ENCODE data around the gene RAD51B.
"Not testable (repeated sequence)": the region's sequence is repeated elsewhere in the genome, so short reads cannot be mapped to it uniquely, and the experiment has no call there.

The RAD51B gene

DNA sequence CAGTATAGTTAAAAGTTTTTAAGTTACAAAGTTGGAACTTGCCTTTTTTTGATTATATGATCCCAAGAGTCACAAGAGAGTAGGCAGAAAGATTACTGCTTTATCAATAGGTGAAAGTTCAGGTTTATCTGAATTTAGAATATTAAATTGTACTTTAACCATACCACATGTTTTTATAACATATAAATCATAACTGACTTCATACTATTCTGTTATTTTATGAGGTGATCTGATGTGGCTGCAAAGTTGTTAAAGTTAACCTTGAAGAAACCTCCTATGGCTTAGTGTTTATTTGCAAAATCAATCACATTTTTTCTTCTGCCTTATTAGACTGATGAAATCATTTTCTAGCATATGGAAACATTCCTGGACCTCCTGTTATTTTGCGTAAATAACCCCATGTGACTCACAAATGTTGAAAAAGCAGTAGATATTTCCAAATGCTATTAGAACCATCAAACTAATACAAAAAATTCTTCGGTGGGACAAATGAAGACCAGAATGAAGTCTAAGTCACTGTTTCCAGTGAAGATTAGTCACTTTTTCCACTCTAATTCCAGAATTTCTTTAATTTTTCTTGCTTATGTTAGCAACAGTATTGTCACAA lies 132.1 kb downstream of the RAD51B start:
- no peak for DNase-seq

DNA sequence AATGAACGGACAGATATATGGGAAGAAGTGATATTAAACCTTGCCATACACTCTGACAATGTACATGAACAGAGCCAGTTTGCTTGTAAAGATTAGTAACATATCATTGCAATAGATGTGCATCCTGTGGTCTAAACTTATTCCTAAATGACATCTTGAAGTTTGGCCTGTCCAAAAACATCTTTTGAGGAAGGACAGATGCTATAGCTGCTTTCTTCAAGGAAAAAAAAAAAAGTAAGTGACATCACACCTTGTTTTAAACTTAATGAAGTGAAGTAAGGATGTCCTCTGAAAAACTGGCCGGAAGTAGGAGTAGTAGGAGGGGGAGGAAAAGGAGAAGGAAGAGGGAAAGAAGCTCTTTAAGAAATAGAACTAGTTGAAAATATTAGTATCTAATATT lies 132.8 kb downstream of the RAD51B start:
- no peak for DNase-seq

DNA sequence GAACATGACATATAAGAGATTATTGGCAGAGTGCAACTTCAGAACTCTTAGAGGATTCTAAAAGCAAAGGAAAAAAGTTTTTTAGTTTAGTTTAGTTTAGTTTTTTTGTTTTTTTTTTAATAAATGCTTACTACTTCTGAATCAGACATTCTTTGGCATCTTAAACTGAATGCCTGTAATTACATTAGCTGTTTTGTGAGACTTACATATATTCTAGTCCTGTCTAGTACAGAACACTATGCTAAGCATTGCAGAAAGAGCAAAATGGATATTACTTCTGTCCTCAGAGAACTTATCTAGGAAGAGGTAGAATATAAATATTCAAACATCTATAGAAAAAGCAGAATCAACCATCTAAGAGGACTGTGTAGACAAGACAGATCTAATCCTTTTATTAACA lies 133.2 kb downstream of the RAD51B start:
- no peak for DNase-seq

DNA sequence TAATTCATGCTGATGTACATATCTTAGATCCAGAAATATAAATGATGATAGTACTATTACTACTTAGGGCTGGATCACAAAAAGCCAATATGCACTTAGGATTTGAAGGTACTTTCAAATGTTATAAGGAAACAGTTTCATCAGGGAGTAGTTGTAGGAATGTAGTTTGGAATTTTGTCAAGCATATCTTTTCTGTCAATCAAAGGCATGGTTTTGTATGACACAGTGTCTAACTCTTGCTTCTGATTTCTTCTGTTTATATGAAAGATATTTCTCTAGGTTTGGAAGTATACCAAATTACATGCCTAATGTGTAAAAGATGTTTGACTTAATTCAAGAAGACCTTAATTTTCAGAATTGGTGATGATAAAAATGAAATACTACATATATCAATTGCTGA lies 135.7 kb downstream of the RAD51B start:
- no peak for DNase-seq

DNA sequence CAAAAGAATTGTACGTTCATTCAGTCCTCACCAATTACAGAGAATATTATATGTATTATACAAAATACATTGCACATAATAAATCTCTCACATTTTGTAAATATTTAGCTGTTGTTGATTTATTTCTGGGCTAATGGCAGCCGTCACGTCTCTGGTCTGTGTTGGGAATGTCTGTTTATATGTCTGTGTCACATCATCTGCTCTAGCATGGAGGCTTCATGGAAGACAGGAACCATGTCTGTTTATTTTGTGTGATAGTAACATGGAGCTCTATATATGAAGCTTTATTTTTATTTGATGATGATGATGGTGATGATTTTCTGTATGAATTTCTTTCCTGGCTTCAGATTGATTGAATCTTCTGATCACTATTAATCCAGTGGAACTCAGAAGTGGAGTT lies 138.4 kb downstream of the RAD51B start:
- no peak for DNase-seq

DNA sequence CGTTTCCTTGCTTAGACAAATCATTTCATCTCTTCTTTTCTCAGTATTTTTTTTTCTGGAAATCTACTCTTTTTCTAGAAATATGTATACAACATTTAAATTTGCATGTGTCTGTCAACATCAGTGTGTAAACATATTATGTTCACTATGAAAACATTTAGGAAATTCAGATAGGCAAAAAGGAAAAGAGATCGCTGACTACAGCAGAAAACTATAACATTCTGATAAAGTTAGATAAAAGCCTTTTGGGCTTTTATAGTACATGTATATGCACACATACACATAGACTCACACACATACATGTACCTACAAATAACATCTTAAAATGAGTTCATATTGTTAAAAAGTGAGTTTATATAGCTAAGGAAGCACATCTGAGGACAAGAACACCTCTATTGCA lies 142.1 kb downstream of the RAD51B start:
- DNase-seq: no peak

DNA sequence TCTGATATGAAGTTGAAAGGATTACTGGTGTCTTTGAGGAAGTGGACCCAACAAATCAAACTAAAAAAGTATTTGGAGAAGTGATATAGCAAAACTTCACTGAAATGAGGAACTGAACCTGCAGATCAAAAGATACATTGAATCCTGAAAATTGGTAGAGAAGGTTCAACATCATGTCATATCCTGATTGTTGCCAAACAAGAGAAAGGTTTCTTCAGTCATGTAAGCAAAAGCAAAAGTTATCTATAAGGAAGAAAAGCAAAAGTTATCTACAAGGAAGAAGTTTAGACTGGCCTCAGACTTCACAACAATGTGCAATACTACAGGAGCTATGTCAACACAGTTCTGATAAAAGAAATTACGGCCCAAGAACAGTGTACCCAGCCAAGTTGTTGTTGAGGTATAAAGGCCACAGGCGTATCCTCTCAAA lies 142.7 kb downstream of the RAD51B start:
- DNase-seq: no peak

DNA sequence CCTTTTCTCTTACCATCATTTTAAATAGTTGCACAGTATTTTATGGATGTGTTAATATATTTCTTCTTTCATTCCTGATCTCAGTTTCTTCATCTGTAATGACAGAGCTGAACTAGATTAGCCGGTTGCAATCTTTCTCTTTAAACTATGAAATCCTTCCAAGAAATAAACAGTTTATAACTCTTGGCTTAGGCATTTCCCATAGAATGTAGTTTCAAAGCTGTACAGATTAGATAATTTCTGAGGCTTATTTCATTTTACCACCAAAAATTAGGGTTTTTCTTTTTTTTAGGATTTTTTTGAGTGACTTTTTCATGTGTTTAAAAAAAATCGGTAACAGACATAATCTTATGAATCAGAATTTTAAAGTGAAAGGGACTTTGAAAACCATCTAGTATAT lies 144.0 kb downstream of the RAD51B start:
- no peak for DNase-seq

DNA sequence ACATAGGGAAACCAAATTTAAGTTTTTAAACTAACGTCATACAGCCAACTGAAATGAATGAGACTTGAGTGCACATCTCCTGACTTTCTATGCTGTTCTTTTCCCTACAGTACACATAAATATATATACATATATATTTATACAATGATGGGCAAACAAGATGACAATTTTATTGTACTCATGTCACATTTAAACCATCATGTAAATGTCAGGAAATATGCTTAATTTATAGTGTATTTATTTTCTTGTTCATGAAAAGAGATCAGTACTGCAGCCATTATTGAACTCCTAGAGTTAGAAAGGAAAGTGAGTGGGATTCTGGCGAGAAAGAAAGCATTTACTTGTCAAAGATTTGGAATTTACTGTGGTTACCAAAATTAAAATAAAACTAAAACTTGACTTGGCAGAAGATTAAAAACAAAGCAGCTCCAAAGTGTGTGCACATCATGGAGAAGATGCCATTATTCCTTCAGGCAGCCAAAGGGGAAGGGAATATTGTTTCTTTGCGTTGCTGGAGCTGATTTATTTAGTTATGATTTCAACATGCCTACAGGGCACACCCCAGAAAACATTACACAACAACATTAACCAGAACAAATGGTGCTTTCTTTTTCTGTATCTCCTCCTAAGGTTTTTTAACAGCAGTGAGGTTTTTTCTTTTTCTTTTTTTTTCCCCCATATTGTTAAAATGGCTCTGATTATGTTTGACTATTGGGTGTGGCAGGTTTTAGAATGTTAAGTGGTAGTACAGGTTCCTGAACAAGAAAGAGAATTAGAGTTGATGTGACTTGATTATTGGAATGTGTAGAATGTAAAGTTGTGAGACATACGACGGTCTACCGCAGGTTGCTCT lies 144.6 kb downstream of the RAD51B start:
- no peak for DNase-seq

DNA sequence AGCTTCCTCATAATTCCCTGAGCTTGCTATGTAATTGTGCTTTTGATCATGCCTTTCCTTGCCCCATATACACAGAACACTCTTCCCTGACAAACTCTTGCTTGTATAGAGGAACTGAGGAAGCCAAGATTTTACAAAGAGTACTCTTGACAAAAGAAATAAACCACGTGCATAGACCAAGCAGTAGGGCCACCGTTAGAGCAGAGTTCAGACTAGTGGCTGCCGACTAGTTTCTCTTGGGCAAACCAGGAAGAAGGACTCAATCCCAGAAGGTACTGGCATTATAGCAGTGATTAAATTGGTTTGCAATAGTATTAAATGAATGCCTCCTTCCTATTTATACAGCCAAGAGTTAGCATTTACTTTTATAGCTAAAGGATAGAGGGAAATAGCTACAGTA lies 146.1 kb downstream of the RAD51B start:
- no peak for DNase-seq

DNA sequence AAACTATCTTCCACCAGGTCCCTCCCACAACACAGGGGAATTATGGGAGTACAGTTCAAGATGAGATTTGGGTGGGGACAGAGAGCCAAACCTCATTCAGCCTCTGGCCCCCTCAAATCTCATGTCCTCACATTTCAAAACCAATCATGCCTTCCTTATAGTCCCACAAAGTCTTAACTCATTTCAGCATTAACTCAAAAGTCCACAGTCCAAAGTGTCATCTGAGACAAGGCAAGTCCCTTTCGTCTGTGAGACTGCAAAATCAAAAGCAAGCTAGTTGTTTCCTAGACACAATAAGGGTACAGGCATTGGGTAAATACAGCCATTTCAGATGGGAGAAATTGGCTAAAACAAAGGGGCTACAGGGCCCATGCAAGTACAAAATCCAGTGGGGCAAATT lies 147.6 kb downstream of the RAD51B start:
- DNase-seq: no peak

DNA sequence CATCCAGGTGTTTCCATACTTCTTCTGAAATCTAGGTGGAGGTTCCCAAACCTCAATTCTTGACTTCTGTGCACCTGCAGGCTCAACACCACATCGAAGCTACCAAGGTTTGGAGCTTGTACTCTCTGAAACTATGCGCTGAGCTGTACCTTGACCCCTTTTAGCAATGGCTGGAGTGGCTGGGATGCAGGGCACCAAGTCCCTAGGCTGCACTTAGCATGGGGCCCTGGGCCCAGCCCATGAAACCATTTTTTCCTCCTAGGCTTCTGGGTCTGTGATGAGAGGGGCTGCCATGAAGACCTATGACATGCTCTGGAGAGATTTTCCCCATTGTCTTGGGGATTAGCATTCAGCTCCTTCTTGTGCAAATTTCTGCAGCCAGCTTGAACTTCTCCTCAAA lies 148.4 kb downstream of the RAD51B start:
- DNase-seq: not testable (repeated sequence)

DNA sequence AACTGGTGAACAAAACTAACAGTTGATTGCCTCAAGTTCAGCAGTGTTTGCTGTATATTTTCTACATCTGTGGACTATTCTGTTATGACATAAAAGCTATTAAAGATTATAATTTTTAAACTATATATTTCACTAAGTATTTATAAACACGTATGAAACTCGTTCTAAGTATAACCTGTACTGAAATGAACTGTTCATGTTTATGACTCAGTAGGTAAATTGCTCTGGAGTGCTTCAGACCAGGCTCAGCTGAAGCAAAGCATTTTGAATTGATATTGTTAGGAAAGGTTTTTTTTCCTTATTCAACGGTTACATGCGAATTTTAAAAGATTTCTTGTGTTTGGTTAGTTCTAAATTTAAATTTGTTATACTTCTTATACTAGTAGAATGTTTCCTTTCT lies 151.3 kb downstream of the RAD51B start:
- DNase-seq: no peak

DNA sequence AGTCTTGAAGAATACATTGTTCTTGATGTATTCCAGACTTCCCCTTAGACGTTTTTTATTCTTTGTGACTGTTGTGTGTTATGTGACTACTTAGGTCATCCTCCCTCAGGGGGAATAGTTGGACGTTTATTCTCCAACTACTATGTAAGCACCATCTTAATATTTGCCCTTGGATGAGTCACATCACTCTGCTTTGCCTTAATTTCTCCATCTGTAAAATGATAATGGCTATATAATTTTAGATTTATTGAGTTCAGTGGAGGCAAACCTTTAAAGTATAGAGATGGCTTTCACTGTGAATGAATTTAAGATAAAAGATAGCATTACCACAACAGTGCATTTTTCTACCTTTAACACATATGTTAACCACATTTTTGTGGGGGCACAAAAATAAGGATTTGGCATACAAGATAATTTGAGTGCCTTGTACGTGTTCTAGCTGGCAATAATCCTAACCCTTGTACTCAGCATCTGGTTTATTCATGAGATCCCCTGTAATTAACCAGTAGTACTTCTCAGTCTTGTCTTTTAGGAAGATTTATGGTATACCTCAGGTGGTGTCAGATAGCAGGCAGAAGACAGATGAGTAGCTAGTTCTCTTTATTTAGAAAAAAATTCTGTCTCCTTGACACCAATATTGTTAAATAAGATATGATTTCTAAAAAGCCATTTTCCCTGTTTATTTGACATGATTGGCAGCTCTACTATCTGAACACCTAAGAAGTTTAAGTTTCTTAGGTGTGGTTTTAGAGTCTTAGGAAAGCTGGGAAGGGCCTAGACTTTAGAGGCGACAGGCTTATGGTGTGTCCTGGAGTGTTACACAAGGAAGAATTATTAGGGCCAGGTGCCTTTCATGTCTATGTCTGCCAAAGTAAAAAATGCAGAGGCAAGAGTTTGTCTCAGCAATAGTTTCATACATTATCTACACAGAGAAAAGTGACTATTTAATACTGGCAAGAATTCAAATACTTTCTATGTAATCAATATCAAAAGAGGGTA lies 152.3 kb downstream of the RAD51B start:
- DNase-seq: no peak

DNA sequence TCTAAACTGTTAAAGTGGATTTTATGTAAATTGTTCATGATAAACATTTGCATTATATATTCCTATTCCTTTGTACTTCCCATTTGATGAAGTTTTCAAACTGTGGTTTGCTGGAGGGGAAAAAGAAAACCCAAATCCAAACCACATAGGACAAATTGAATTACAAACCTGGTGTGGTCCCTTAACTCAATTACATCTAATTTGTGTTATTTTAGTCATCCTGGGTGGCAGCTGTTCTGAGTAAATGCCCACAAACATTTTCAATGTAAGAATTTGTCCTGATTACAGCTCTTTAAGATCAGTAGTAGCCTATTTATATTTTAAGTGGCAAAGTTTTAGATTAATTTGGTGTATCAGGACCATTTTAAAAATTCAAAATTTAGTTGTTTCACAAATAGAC lies 153.9 kb downstream of the RAD51B start:
- no peak for DNase-seq

DNA sequence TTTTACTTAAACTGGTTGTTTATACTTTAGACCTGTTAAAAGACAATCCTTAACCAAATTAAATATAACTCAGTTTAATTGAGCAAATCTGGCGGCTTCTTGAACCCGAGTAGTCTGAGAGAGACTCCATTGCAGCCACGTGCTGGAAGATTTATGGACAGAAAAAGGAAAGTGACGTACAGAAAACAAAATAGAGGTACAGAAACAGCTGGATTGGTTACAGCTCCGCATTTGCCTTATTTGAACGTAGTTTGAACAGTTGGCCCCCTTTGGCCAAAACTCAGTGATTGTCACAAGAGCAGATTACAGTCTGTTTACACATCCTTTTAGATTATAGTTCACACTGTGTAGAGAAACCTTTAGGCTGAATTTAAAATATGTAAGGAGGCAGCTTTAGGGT lies 155.9 kb downstream of the RAD51B start:
- DNase-seq: no peak

DNA sequence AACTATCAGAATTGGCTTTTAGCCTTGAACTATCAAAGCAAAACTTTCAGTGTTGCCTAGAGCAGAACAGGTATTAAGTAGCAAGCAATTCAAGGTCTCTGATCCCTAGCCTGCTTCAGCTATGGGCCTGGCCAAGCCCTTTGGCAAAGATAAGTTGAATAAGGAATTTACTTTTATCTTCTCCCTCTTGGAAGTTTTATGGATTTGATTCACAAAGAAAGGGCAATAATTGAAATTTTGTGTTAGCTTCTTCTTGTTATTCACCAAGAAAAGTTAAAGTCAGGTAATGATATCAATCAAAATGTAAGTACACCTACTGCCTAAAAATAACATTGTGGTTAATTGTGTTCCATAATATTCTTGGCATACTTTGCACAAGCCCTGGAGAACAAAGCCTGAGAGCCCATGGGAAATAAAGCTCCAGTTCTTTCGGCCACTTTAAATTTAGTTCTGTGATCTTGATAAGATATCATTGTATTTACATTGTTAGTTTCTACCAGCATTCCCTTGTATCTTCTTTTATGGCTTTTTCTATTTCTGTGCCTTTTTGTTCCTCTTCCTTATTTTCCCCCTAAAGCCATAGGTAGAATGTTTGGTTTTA lies 158.0 kb downstream of the RAD51B start:
- no peak for DNase-seq

DNA sequence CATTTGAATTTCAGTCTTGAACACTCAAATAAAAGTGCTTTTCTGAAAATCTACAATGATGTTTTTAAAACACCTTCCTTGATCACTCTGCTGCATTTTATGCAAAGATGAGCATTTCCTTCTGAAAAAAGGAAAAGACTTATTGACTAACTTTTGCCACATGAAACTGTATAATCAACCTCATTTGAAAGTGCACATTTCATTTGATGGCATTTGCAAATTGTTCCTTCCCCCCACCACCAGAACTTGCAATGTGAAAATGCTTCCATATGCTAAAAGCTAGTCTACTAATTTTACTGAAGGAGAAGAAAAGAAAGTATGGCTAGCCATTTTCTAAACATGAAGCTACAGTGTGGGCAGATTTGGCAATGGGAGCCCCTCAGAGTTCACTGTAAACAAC lies 159.2 kb downstream of the RAD51B start:
- DNase-seq: no peak

DNA sequence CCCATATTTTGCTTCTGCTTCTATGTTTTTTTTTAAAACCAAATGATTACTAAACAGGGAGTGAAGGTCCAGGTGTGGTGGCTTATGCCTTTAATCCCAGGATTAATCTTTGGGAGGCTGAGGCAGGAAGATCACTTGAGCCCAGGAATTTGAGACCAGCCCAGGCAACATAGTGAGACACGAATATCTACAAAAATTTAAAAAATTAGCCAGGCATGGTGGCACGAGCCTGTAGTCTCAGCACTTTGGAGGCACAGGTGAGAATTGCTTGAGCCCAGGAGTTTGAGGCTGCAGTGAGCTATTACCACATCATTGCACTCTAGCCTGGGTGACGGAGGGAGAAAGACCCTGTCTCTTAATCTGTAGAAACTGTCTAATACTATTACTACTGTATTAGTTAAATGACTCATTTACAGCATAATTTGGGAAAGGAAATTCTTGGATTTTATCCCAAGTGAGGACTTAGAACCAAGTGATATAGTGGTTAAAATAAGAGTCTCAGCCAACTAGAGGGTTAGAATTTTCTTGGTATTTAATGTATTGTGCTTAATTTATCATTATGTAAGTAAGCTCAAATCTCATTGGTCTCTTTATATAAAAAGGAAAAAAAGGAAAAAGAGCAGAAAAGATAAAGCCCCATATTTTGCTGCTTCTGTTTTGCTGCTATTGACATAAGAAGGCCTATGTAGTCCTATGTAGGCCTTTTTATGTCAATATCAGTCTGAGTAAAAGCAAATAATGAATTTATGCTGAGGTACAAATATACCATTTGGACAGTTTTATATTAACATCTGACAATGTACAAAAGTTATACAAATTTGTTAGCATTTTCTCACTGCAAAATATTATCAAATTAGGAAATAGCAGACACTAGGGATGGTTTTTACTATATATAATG lies 163.4 kb downstream of the RAD51B start:
- DNase-seq: no peak

DNA sequence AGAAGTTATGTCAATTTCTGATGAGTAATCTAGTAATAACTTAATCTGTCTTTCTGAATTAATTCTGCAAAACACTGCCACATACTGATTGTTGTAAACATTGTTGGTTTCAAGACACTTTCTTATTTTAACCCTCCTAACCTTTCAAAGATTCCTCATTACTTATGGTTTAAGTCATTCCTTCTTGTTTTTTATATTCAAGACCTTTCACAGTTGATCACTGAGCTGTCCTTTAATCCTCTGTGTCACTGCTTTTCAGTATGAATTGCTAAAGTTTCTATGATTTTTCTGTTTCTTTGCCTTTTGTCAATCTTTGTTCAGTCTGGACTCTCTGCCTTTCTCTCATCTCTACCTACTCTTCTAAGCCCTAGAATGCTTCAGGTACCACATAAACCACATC lies 164.7 kb downstream of the RAD51B start:
- DNase-seq: no peak

DNA sequence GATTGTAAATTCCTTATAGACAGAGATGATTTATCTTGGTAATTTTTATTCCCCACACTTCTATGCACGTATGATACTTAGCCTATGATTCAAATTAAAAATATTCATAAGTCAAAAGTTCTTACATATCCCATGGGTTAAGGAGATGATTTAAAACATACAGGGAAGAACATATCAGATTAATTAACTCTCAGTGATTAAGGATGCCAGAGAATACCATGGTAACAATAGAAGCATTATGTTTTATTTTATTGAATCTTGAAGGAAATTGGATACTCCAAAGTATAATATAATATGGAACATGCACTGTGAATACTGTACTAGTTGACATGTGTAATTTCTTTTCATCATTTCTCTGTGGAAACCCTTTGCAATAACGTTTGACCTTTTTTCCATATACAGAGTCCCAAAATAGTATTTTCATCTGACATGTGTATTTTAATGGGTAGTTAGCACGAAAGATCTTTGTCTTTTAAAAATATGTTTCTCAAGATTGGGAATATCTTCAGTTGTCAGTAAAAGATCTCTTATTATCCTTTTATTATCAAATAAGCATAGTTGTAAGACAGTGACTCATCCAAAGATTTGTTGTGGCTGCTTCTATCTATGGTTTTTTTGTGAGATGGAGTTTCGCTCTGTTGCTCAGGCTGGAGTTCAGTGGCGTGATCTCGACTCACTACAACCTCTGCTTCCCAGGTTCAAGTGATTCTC lies 166.7 kb downstream of the RAD51B start:
- DNase-seq: no peak

All from NCI-H526 treated with DMSO at 0.1 percent for 48 hours (cell line).